Mucosa of descending colon (tissue), 3 donors: ENCODE results near the gene DBX1. TPM values are rescaled to one million over a fixed set of nuclear protein-coding genes. Genes with fewer than 3 reads are reported as not detected.
"Not testable (repeated sequence)": the region's sequence is repeated elsewhere in the genome, so short reads cannot be mapped to it uniquely, and the experiment has no call there.

Source experiments
- ATAC-seq: fragments of 200-7000 bp; cut with Tn5 transposase; one replicate; pipeline ENCODE4 v1.9.1; 2020; ENCODE audit warnings: mild to moderate bottlenecking, moderate library complexity
- DNase-seq, 3 donors: peaks; one replicate each; pipeline ENCODE4 v3.0.0-alpha.2; 2020
- H3K36me3 ChIP-seq: fragments of 200-600 bp; one replicate; pipeline ENCODE4 v1.8.0; 2021; ENCODE audit warnings: low read depth, mild to moderate bottlenecking
- H3K4me1 ChIP-seq: fragments of 200-600 bp; one replicate; pipeline ENCODE4 v1.8.0; 2021; ENCODE audit warnings: low read depth, mild to moderate bottlenecking
- H3K4me3 ChIP-seq: fragments of 200-600 bp; one replicate; pipeline ENCODE4 v1.8.0; 2021; ENCODE audit warnings: mild to moderate bottlenecking
- H3K9me3 ChIP-seq: fragments of 200-600 bp; one replicate; pipeline ENCODE4 v1.8.0; 2021; ENCODE audit warnings: mild to moderate bottlenecking
- CTCF ChIP-seq: fragments of 200-600 bp; IDR thresholded peaks from one replicate; pipeline ENCODE4 v1.8.0; 2022; ENCODE audit warnings: antibody characterized with exemption, mild to moderate bottlenecking
- intact Hi-C, 2 donors: fragments of 100-400 bp; cut with DNase I in 1 of 2; cut with micrococcal nuclease in 1 of 2; formaldehyde crosslinking; loops; one replicate each; pipeline versions ENCODE4 v1.11.0 to v1.11.1; 2022; cut with DNase I, micrococcal nuclease
- total RNA-seq, 3 donors: library from RNA; stranded (reverse); fragmentation: NEBNext Ultra II Directional in 2 of 3; extraction: Animal tissue kit (Norgen Biotek cat#: 25700) in 2 of 3; gene quantifications; one replicate each; pipeline versions ENCODE4 v1.2.1 to v1.2.4, GENCODE V29; 2021 to 2023
- donor health status: DM: no; HTN: no; CAD: no; lungs with moderate emphysema.
- donor health status: DM: no; HTN: no; CAD: no.
- donor health status: DM: no; HTN: yes; CAD: no.

DBX1 gene
- total RNA-seq, 3 donors from 2014 or later = not detected

GRCh38 chr11:20132667-20133039, 27.6 kb downstream of the DBX1 start:
- Histone ChIP-seq H3K4me1 (peaks cover 3% of the 10 kb centered on the region), H3K36me3 (no peaks in the 10 kb centered on the region), H3K4me3 (no peak overlapping the region), H3K9me3 (no peaks in the 10 kb centered on the region)
- no peak for TF ChIP-seq CTCF
- intact Hi-C loops = no loop called here
- ATAC-seq (no peak), DNase-seq (no peak)

- H3K4me3 ChIP-seq = no peak overlapping the region
- peak; percentile 57 to 76 (median 72) for DNase-seq
- intact Hi-C loops = no loop called here
- peaks cover 3% of the 10 kb centered on the region for H3K4me1 ChIP-seq
- TF ChIP-seq CTCF = peak; percentile 77
- peak; percentile 84 for ATAC-seq
- no peaks in the 10 kb centered on the region for H3K9me3 ChIP-seq
- no peaks in the 10 kb centered on the region for H3K36me3 ChIP-seq
These were observed 28.2 kb downstream of the DBX1 start for GRCh38 chr11:20131788-20132666.

GRCh38 chr11:20129665-20130064, 30.6 kb downstream of the DBX1 start:
- H3K4me3 ChIP-seq = no peak overlapping the region
- no peaks in the 10 kb centered on the region for H3K9me3 ChIP-seq
- no peaks in the 10 kb centered on the region for H3K36me3 ChIP-seq
- H3K4me1 ChIP-seq = peaks cover 3% of the 10 kb centered on the region
- ATAC-seq (no peak), DNase-seq (no peak)
- no peak for TF ChIP-seq CTCF
- intact Hi-C loops = loop anchor here (2.0 to 10.0 kb wide), 2 partner anchors 225 kb away; no protein-coding TSS in a partner anchor

- H3K36me3 ChIP-seq, ATAC-seq, H3K4me1 ChIP-seq, DNase-seq, H3K4me3 ChIP-seq, H3K9me3 ChIP-seq: not testable (repeated sequence)
- intact Hi-C loops = loop anchor here (2.0 to 10.0 kb wide), 2 partner anchors 226 kb away; no protein-coding TSS in a partner anchor
These were observed 31.8 kb downstream of the DBX1 start for GRCh38 chr11:20128528-20128825.

- H3K9me3 ChIP-seq = no peaks in the 10 kb centered on the region
- intact Hi-C loops = loop anchor here (2.0 to 10.0 kb wide), 2 partner anchors 227 kb away; no protein-coding TSS in a partner anchor
- peak; percentile 79 for ATAC-seq
- H3K4me1 ChIP-seq = peaks cover 3% of the 10 kb centered on the region
- H3K4me3 ChIP-seq = no peak overlapping the region
- H3K36me3 ChIP-seq = no peaks in the 10 kb centered on the region
- peak; percentile 71 for TF ChIP-seq CTCF
- peak; percentile 64 to 88 (median 83) for DNase-seq
These were observed 32.4 kb downstream of the DBX1 start for GRCh38 chr11:20127671-20128527.

- H3K4me1 ChIP-seq = peaks cover 3% of the 10 kb centered on the region
- no peak overlapping the region for H3K4me3 ChIP-seq
- DNase-seq = no peak
- no peaks in the 10 kb centered on the region for H3K36me3 ChIP-seq
- no peaks in the 10 kb centered on the region for H3K9me3 ChIP-seq
- ATAC-seq = no peak
- no peak for TF ChIP-seq CTCF
- intact Hi-C loops = loop anchor here in 1 of 2 donors (10.0 kb wide), 1 partner anchor 228 kb away; no protein-coding TSS in a partner anchor
These were observed 33.6 kb downstream of the DBX1 start for GRCh38 chr11:20126724-20127123.
